Skeletal muscle tissue (tissue), 4 donors: ENCODE results near the gene GLCCI1. TPM values are rescaled to one million over a fixed set of nuclear protein-coding genes. Genes with fewer than 3 reads are reported as not detected.
A peak's percentile ranks its signal among the peaks of the same experiment; 100 is the strongest.

Source experiments
- H3K27ac ChIP-seq: one replicate; pipeline ENCODE4 v1.7.0; 2013; ENCODE audit warnings: mild to moderate bottlenecking, low read depth, low read length, inconsistent platforms
- H3K27me3 ChIP-seq, 3 donors: one replicate each; pipeline ENCODE4 v1.7.0; 2013; ENCODE audit warnings: low read length in 3 of 3; ENCODE audit not compliant: control insufficient read depth in 3 of 3, insufficient read depth in 3 of 3
- H3K36me3 ChIP-seq, 3 donors: one replicate each; pipeline ENCODE4 v1.7.0; 2013; ENCODE audit warnings: low read length in 3 of 3; ENCODE audit not compliant: control insufficient read depth in 3 of 3, insufficient read depth in 3 of 3
- H3K4me1 ChIP-seq, 3 donors: one replicate each; pipeline ENCODE4 v1.7.0; 2013; ENCODE audit warnings: low read length in 3 of 3, mild to moderate bottlenecking in 3 of 3; ENCODE audit not compliant: control insufficient read depth in 3 of 3, insufficient read depth in 3 of 3
- H3K4me3 ChIP-seq, 3 donors: one replicate each; pipeline ENCODE4 v1.7.0; 2013; ENCODE audit warnings: low read length in 3 of 3
- H3K9ac ChIP-seq, 3 donors: one replicate each; pipeline ENCODE4 v1.7.0; 2013; ENCODE audit warnings: low read length in 3 of 3, mild to moderate bottlenecking in 3 of 3, moderate library complexity in 2 of 3, low read depth in 1 of 3
- H3K9me3 ChIP-seq, 3 donors: one replicate each; pipeline ENCODE4 v1.7.0; 2013; ENCODE audit warnings: low read length in 3 of 3; ENCODE audit not compliant: control insufficient read depth in 3 of 3
- total RNA-seq: library from RNA; depleted of rRNA; stranded (reverse); fragments of >200 nt; gene quantifications from one replicate; pipeline ENCODE4 v1.2.3, GENCODE V29; 2014
- donor health status: Osteomylitis.

The GLCCI1 gene
- total RNA-seq, 1 donor from 2014 or later = 15.1 TPM

DNA sequence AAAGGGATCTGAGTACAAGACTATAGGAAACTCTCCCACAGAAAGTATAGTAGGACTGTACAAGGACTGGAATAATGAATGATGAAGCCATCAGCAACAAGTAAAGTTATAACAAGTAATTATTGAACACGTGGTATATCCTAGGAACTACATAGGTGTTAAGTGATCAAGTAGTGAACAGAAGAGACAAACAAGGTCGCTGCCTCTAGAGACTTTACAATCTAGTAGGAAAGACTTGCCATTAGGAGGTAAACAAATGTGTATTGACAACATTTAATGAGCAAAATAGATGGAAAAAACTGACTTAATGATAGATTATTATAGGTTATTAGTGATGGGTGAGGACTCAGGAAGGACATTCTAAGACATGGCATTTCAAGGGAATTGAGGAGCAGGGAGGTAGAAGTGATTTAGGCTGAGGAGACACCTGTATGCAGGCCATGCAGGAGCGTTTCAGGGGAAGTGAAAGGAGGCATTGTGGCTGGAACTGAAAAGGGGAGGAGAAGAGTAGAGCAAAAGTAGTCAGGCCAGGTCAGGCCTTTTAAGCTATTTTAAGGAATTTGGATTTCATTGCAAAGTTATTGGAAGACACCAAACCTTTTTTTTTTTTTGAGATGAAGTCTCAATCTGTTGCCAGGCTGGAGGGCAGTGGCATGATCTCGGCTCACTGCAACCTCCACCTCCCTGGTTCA is 8.5 kb upstream of the GLCCI1 start:
- H3K27ac ChIP-seq = no peak overlapping the region
- no peaks in the 10 kb centered on the region for H3K27me3 ChIP-seq
- no peak overlapping the region for H3K9ac ChIP-seq
- no peaks in the 10 kb centered on the region for H3K9me3 ChIP-seq
- no peak overlapping the region for H3K4me3 ChIP-seq
- H3K36me3 ChIP-seq = no peaks in the 10 kb centered on the region
- H3K4me1 ChIP-seq = no peaks in the 10 kb centered on the region

DNA sequence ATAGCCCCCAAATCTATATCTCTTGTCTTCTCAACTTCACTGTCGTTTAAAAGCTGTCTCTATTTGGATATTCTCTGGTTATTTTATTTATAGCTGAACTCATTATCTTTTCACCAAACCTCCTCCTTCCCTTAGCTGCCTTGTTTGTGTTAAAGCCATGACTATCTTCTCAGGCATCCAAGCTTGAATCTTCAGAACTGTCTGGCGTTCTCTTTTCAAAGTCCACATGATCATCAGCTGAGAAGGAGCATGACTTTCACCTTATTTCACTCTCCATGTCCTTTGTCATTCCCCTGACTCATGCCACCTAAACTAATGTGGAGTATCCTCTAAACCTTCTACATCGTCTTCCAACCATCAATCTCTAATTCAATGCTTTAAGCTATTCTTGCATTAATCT is 5.7 kb upstream of the GLCCI1 start:
- no peak overlapping the region for H3K9ac ChIP-seq
- H3K27ac ChIP-seq = no peak overlapping the region
- no peaks in the 10 kb centered on the region for H3K9me3 ChIP-seq
- no peak overlapping the region for H3K4me3 ChIP-seq
- no peaks in the 10 kb centered on the region for H3K27me3 ChIP-seq
- no peaks in the 10 kb centered on the region for H3K36me3 ChIP-seq
- H3K4me1 ChIP-seq = no peaks in the 10 kb centered on the region

DNA sequence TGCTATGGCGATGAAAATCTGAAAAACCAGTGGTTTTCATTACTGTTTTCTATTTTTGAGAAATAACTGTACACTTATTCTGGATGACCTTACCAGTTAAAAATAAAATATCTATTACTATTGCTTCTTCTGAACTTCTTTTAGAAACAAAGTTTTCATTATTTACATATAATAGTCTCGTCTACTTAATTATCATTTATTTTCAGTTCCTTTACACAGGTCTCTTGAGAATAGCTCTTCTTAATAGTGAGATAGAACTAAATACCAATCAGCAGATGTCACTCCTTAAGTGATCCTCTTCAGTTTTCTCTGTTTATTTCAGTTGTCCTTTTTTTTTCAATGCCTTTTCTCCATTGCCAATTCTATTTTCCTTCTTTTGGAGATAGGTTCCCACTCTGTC is 4.3 kb upstream of the GLCCI1 start:
- Histone ChIP-seq H3K9me3 (no peaks in the 10 kb centered on the region), H3K4me3 (no peak overlapping the region), H3K27ac (no peak overlapping the region), H3K9ac (no peak overlapping the region), H3K27me3 (no peaks in the 10 kb centered on the region), H3K4me1 (peaks cover 0 to 3% (median 2%) of the 10 kb centered on the region in 3 donors), H3K36me3 (no peaks in the 10 kb centered on the region)

DNA sequence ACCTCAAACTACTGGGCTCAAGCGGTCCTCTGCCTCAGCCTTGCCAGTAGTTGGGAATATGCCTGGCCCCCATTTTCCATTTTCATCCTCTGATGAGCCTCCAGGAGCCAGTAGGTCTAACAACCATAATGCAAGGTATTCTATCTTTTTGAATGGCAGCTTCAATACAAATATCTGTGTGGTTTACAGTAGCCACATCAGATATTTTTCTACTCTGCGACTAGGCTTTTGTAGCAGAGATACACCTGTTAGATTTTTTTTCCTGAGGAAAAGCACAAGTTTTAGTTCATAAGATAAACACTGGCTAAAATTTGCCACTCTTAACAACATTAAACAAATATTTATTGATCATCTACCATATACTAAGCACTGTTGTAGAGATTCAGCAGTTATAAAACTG is 3.9 kb upstream of the GLCCI1 start:
- Histone ChIP-seq H3K9me3 (no peaks in the 10 kb centered on the region), H3K9ac (no peak overlapping the region), H3K27me3 (no peaks in the 10 kb centered on the region), H3K36me3 (no peaks in the 10 kb centered on the region), H3K4me1 (peaks cover 0 to 3% (median 2%) of the 10 kb centered on the region in 3 donors), H3K4me3 (no peak overlapping the region), H3K27ac (no peak overlapping the region)

DNA sequence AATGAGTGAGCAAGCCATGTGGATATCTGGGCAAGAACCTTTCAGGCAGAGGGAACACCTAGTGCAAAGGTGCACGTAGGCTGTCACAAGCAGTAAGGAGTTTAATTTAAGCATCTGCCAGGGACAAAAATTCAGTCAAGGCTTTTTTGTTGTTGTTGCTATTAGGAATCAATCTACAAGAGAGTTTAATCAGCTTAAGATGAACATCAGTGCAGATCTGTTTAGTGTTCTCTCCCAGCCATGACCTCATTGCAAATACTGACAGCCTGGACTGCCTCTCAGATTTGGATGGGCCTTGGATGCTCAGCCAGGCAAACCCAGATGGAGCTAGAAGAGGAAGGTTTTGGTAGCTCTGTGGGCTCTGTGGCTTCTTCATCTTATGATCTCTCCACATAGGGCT is 3.3 kb upstream of the GLCCI1 start:
- Histone ChIP-seq H3K27ac (no peak overlapping the region), H3K9ac (no peak overlapping the region), H3K4me1 (peaks cover 0 to 3% (median 2%) of the 10 kb centered on the region in 3 donors), H3K27me3 (no peaks in the 10 kb centered on the region), H3K4me3 (no peak overlapping the region), H3K9me3 (no peaks in the 10 kb centered on the region), H3K36me3 (no peaks in the 10 kb centered on the region)

DNA sequence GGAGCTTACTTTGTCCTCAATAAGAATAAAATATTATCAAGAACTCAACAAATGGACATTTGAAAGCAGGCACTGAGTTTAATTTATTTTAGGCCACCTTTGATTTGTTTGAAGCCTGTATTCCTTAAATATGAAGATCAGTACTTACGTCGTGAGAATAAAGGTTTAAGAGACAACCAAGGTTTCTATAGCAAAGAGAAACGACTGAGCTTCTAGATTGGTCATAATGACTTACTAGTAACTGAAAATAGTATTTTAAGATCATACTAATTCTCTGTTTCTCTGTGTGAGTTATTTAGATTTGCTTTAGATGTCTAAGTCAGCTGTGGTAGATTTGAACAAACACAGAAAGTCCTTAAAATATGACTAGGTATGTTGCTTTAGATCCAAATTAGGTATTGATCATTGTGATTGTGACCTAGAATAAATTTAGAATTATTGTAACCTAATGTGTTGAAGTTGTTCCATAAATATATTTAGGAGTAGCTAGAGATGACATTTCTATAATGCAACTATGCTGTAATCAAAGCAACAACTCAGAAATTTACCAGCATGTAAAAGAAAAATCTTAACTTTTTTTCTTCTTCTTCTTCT is 2.4 kb upstream of the GLCCI1 start:
- H3K4me3 ChIP-seq = no peak overlapping the region
- H3K36me3 ChIP-seq = no peaks in the 10 kb centered on the region
- no peak overlapping the region for H3K27ac ChIP-seq
- H3K4me1 ChIP-seq = peaks cover 0 to 7% (median 6%) of the 10 kb centered on the region in 3 donors
- no peaks in the 10 kb centered on the region for H3K27me3 ChIP-seq
- no peak overlapping the region for H3K9ac ChIP-seq
- no peaks in the 10 kb centered on the region for H3K9me3 ChIP-seq

DNA sequence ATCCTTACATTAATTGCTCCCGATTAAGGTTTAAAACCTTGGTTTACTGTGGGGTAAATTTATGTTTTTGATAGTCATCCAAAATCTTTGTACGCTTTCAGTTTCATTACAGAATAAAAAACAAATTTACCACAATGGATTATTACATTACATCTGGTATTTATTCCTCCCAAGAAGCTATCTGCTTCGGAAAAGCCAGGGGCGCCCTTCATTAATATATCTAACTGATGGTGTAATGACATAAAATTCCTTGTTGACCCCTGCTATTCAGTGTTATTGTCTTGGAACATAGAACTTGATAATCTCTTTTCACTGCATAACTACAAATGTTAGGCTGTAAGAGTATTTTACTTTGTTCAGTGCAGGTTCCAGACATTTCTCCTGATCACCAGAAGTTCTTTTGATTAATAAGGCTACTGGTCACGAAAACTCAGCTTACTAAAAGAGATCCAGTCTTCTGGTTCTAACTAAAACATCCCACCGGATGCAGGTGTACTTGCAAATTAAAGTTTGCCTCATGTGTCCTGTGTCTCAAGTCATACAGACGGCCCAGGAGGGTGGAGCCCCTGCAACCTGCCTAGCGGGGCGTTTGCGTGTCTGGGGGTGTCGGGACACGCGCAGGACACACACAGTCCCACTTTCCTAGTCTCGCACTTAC is 581 bp upstream of the GLCCI1 start:
- Histone ChIP-seq H3K4me1 (peaks cover 0 to 17% (median 6%) of the 10 kb centered on the region in 3 donors), H3K4me3 (peak overlapping the region; percentile 90 to 95 (median 93)), H3K27ac (peak overlapping the region; percentile 85), H3K27me3 (no peaks in the 10 kb centered on the region), H3K9me3 (no peaks in the 10 kb centered on the region), H3K36me3 (no peaks in the 10 kb centered on the region), H3K9ac (peak overlapping the region; percentile 77 to 89 (median 86))

DNA sequence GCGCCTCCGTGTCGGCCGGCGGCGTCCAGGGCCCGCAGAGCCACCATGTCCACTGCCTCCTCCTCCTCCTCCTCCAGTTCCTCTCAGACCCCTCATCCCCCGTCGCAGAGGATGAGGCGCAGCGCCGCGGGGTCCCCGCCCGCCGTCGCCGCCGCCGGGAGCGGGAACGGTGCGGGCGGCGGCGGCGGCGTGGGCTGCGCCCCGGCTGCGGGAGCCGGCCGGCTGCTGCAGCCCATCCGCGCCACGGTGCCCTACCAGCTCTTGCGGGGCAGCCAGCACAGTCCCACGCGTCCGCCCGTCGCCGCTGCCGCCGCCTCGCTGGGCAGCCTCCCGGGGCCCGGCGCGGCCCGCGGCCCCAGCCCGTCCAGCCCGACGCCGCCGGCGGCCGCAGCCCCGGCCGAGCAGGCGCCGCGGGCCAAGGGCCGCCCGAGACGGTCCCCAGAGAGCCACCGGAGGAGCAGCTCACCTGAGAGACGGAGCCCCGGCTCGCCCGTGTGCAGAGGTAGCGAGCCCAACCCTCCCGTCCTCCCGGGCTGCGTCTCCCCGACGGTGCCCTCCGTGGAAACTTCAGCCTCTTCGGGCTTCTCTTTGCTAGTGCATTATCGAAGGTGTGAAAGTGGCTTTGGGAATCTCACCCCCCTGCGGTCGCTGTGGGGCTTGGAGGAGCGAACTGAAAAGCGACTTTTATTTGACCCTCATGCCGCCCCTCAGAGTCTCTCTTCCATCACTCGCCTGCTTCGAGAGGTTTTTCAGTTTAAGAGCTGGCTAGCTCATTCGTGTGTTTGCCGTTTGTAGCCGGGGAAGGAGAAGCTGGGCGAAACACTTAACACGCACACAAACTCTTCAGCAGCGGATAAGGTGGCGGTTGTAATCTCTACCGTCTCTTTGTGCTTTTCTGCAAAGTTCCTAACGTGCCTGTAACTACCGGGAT is 975 bp downstream of the GLCCI1 start:
- no peaks in the 10 kb centered on the region for H3K27me3 ChIP-seq
- no peaks in the 10 kb centered on the region for H3K9me3 ChIP-seq
- peak overlapping the region; percentile 85 for H3K27ac ChIP-seq
- H3K4me1 ChIP-seq = peaks cover 0 to 17% (median 6%) of the 10 kb centered on the region in 3 donors
- H3K9ac ChIP-seq = peak overlapping the region; percentile 77 to 91 (median 83)
- peak overlapping the region; percentile 81 to 85 (median 82) for H3K4me3 ChIP-seq
- H3K36me3 ChIP-seq = no peaks in the 10 kb centered on the region

DNA sequence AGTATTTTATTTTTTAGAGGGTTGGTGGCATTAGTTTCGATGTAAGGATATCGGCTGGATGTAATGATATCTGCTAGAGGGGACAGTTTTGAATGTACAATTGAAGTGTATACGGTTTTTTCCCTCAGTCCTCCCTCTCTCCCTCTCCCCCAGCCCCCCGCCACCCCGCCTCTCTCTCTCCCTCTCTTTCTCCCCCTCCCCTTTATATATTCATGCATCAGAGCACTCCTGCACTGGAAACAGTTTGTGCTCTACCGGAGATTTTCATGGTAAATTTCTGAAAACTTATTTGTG is 1.6 kb downstream of the GLCCI1 start:
- H3K27ac ChIP-seq = peak overlapping the region; percentile 36
- H3K4me3 ChIP-seq = peak overlapping the region; percentile 81 to 85 (median 82)
- H3K27me3 ChIP-seq = no peaks in the 10 kb centered on the region
- peak overlapping the region; percentile 74 to 91 (median 83) for H3K9ac ChIP-seq
- H3K9me3 ChIP-seq = no peaks in the 10 kb centered on the region
- H3K4me1 ChIP-seq = peaks cover 0 to 17% (median 6%) of the 10 kb centered on the region in 3 donors
- H3K36me3 ChIP-seq = no peaks in the 10 kb centered on the region
